ENCODE data around the gene SORCS3.

Gene SORCS3

GRCh38 chr10:105023211-105024111 is 382.4 kb downstream of the SORCS3 start:
- no peak for DNase-seq (ENCODE audit: low spot score)

- DNase-seq (ENCODE audit: low spot score): no peak
Observed at GRCh38 chr10:105024184-105024583, 383.1 kb downstream of the SORCS3 start.

- DNase-seq (ENCODE audit: low spot score): no peak
Observed at GRCh38 chr10:105025092-105025491, 384.0 kb downstream of the SORCS3 start.

GRCh38 chr10:105026566-105026965 is 385.5 kb downstream of the SORCS3 start:
- DNase-seq (ENCODE audit: low spot score): no peak

- no peak for DNase-seq (ENCODE audit: low spot score)
Observed at GRCh38 chr10:105029286-105029685, 388.2 kb downstream of the SORCS3 start.

GRCh38 chr10:105037022-105037421 is 395.9 kb downstream of the SORCS3 start:
- DNase-seq (ENCODE audit: low spot score): no peak

GRCh38 chr10:105041956-105042355 is 400.9 kb downstream of the SORCS3 start:
- DNase-seq (ENCODE audit: low spot score): no peak

- no peak for DNase-seq (ENCODE audit: low spot score)
Observed at GRCh38 chr10:105042906-105043552, 401.9 kb downstream of the SORCS3 start.

GRCh38 chr10:105044902-105045301 is 403.8 kb downstream of the SORCS3 start:
- DNase-seq (ENCODE audit: low spot score): no peak

GRCh38 chr10:105056413-105056812 is 415.3 kb downstream of the SORCS3 start:
- DNase-seq (ENCODE audit: low spot score): no peak

- no peak for DNase-seq (ENCODE audit: low spot score)
Observed at GRCh38 chr10:105062951-105063350, 421.9 kb downstream of the SORCS3 start.

- DNase-seq (ENCODE audit: low spot score): no peak
Observed at GRCh38 chr10:105063796-105064195, 422.7 kb downstream of the SORCS3 start.

- no peak for DNase-seq (ENCODE audit: low spot score)
Observed at GRCh38 chr10:105068497-105068896, 427.4 kb downstream of the SORCS3 start.

- DNase-seq (ENCODE audit: low spot score): no peak
Observed at GRCh38 chr10:105070249-105070648, 429.2 kb downstream of the SORCS3 start.

- no peak for DNase-seq (ENCODE audit: low spot score)
Observed at GRCh38 chr10:105070952-105071351, 429.9 kb downstream of the SORCS3 start.

- DNase-seq (ENCODE audit: low spot score): no peak
Observed at GRCh38 chr10:105071980-105072379, 430.9 kb downstream of the SORCS3 start.

GRCh38 chr10:105073999-105074398 is 432.9 kb downstream of the SORCS3 start:
- DNase-seq (ENCODE audit: low spot score): no peak

- no peak for DNase-seq (ENCODE audit: low spot score)
Observed at GRCh38 chr10:105075031-105075430, 433.9 kb downstream of the SORCS3 start.

- DNase-seq (ENCODE audit: low spot score): no peak
Observed at GRCh38 chr10:105085980-105086379, 444.9 kb downstream of the SORCS3 start.

GRCh38 chr10:105094048-105094447 is 453.0 kb downstream of the SORCS3 start:
- no peak for DNase-seq (ENCODE audit: low spot score)

GRCh38 chr10:105096316-105096715 is 455.2 kb downstream of the SORCS3 start:
- no peak for DNase-seq (ENCODE audit: low spot score)

- no peak for DNase-seq (ENCODE audit: low spot score)
Observed at GRCh38 chr10:105102977-105103376, 461.9 kb downstream of the SORCS3 start.

GRCh38 chr10:105104297-105104696 is 463.2 kb downstream of the SORCS3 start:
- no peak for DNase-seq (ENCODE audit: low spot score)
